T follicular helper cell (primary cell): ENCODE measurements around the gene SIDT1.
"Not testable (repeated sequence)": the region's sequence is repeated elsewhere in the genome, so short reads cannot be mapped to it uniquely, and the experiment has no call there.

Experiments used
- DNase-seq: peaks from one replicate; pipeline ENCODE4 v3.0.0-alpha.2; 2020; ENCODE audit warnings: low read depth

SIDT1 gene

DNA sequence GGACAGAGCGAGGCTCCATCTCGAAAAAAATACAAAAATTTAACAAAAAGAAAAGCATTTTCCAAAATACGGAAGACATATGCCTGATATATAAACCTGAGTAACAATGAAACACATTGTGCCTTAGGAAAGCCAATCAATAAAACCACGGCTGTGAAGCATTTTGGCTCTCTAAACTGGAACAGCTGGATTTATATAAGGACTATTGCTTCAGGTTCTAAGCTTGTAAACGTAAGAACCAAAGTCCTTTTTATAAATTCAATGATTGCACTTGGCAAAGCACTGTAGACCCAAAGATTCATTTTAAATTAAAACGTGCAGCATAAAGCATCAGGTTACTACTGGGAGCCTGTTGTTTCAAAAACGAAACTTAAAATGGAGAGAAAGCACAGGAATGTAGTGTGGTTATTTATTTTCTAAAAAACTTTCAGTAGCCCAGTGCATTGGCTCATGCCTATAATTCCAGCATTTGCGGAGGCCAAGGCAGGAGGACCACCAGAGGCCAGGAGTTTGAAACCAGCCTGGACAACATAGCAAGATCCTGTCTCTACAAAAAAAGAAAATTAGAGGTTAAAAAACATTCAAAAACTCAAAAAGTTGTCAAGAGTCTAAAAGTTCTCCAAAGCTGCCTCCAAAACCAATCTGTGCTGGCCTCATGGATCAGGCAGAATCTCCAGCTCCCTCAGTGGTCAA lies 102.6 kb downstream of the SIDT1 start:
- no peak for DNase-seq

DNA sequence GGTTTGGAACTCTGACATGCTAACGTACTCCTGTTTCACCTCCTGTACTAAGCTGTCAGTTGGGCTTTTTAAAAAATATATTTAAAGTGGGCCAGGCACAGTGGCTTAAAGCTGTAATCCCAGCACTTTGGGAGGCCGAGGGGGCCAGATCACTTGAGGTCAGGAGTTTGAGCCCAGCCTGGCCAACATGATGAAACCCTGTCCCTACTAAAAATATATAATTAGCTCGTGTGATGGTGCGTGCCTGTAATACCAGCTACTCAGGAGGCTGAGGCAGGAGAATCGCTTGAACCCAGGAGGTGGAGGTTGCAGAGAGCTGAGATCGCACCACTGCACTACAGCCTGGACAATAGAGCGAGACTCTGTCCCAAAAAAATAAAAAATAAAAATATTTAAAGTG lies 103.7 kb downstream of the SIDT1 start:
- not testable (repeated sequence) for DNase-seq

DNA sequence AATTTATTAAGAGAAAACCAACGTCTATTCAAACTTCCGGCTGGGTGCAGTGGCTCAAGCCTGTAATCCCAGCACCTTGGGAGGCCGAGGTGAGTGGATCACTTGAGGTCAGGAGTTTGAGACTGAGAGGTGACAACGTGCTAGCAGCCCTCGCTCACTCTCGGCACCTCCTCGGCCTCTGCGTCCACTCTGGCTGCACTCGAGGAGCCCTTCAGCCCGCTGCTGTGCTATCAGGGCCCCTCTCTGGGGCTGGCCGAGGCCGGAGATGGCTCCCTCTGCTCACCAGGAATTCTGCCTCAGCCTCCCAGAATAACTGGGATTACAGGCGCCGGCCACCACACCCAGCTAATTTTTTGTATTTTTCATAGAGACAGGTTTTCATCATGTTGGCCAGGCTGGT lies 105.4 kb downstream of the SIDT1 start:
- no peak for DNase-seq

DNA sequence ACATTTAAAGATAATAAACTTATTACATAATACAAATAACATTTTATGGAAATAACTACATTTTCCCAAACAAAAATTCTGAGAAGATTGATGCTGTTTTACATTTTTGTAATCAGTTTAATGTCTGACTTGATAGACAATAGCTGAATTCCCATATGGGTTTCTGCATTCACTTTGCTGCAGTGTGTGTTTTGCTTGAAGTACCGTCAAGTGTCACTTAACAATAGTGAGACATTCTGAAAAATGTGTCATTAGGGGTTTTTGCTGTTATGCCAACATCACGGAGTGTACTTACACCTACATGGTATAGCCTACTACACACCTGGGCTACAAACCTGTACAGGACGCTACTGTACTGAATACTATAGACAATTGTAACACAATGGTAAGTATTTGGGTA lies 106.6 kb downstream of the SIDT1 start:
- no peak for DNase-seq

DNA sequence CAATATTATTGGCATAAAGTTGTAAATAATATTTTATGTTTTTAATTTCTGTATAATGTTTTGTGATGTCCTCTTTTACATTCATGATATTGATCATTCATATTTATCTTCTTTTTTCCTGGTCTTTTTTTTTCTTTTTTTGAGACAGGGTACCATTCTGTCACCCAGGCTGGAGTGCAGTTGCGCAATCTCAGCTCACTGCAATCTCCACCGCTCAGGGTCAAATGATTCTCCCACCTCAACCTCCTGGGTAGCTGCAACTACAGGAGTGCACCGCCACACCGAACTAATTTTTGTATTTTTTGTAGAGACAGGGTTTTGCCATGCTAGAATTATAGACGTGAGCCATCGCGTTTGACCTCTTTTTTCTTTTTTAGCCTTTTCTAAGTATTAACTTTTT lies 111.2 kb downstream of the SIDT1 start:
- DNase-seq, result no peak

DNA sequence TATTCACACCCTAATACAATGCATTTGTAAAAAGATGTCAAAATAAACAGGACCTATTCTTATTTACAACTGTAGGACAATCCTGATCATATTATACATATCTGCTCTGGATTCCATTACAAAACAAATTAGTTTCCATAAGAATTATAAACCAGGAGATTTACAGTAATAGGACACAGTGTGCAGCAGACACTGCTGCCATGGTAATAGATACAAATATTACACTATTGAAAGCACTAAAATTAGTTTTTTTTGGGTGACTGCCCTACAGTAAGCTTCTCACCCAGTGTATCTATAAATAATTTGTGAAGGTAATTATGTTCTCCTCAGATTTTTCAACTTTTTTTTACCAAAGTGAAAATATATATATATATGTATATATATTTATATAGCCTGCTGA lies 116.2 kb downstream of the SIDT1 start:
- no peak for DNase-seq

DNA sequence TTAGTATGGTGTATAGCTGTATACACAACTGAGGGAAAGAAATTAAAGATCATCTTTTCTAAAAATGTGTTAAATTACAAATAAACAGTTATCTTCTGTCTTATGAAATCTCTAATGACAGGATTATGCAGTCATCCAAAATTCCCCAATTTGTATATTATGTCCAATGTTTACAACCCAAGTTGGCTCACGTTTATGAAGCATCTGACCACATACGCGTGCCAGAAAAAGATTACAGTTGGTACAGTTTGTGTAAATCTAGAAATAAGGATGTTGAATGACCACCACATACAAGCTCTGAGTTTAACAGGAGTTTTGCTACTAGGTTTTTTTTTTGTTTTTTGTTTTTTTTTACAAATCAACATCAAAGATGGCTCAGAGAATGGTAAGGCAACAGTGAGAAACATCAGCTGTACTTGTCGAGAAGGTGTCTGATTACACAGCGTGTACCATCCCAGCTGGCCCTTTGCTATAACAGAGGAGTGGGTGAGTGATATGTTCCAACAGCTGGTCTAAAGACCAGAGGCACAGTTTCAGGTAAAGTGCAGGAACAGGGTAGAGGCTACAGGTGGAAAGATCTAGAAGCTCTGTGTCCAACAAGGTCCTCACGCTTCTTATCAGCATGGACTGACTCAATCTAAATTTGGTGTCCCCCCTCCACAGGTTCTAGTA lies 117.0 kb downstream of the SIDT1 start:
- no peak for DNase-seq

DNA sequence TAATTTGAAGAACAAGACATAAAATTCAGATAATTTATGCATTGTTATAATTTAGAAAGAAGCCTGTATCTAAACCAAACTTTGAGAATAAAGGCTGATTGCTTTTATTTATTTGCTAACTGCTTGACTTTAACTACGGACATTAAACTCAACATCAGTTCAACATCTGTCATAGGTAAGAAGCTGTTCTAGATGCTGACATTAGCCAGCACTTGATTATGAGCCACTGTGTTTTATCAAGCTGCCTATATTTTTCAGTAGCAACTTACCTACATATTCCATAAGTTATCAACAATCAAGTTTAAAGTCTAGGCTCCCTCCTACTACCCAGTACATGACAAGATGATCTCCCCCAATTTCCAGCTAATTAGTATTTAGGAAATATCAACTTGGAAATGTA lies 122.0 kb downstream of the SIDT1 start:
- DNase-seq, result no peak

DNA sequence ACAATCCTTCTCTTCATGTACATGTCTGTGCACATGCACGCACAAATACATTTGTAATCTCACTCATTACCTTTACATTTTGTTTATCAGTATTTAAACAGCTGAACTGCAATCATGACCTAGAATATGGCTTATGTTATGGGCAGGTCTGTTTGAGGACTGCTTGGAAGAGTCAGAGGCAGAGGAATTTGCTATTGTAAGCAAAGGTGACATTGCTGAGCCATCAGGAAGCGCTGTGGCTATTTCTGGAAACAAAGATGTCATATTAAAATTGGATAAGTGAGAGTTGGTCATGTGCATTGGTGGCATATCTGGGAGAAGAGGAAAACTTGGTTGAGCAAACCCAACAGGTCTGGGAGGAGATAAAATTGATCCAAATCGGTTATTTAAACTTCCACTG lies 122.5 kb downstream of the SIDT1 start:
- no peak for DNase-seq

DNA sequence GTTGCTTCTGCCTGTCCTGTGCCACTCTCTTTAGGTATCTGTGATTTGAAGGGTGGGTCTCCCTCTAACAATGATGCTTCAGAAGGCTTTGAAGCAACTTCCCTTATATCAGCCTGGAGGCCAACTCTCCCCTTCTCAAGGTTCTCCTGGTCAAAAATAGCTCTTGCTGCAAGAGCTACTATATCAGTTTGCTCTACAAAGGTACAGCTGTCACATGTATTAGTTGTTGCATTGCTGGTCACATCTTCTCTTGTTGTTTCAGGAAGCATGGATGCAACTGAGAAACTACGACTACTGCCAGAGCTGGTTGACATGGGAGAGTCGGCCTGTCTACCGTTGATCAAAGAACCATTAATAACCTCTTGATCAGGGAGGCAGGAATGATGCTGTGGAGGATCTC lies 125.8 kb downstream of the SIDT1 start:
- DNase-seq, result no peak

DNA sequence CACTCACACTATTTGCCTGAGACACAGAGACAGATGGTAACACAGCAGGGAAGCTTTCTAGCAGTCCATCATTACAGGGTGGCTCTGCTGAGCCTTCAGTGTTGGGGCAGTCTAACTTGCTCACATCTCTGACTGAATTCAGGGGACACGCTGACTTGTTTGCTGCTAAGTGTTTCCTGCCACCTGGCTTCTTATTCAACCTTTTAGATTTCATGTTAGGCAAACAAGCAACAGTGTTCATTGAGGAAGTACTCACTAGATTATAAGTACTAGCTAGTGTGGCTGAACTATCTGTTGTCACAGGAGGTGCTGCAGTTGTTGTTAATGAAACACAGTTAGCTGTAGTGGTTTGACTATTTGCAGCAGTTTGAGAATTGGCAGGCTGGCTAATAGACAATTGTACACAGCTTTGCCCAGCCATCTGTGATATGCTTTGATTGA lies 126.8 kb downstream of the SIDT1 start:
- no peak for DNase-seq

DNA sequence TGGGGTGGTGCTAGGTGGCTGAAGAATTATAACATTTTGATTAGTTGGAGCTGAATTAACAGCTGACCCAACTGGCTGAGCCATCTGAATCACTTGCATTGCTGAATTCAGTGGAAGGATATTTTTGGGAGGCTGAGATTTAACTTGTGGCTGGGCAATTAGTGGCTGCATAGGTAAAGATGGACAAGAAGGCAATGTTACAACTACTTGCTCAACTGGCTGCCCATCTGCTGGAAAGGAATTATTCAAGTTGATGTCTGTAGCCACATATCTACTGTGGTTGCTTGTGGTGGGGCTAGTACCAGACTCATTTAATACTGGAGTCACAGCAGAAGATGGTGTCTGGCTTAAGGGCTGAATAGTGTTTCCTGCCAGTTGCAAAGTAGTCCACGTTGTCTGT lies 127.6 kb downstream of the SIDT1 start:
- DNase-seq, result no peak

DNA sequence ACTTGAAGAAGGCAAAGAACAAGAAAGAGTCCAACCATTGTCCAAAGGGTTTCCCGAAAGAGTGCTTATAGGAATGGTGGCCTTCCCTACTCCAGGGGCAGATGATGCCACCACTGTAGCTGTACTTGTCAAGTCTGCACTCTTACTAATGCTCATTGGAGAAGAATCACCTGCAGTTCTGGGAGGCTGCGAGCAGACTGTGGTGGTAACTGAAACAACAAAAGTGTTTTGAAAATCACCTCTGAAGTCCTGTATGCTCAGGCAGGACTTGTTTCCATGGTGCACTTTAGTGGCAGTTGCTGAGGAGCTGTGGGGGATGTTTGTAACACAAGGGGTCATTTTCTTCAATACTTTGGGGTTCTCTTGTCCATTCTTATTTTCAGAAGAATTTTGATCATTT lies 128.1 kb downstream of the SIDT1 start:
- DNase-seq, result no peak

DNA sequence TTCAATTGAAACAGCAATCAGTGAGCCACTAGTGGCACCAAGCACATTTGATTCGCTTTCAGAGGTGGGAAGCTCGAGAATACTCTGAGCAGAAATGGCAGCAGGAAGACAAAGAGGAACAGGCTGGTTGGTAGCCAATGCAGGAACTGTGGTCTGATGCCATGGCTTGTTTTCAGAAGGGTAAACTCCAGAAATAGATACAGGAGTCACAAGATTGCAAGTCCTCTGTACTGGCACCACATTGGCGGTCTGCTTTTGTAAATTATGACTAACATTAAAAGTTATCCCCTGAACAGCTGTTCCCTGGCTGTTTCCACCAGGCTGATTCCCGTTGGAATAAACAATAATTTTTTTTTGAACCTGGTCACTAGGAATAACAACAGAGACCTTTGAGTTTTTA lies 128.5 kb downstream of the SIDT1 start:
- no peak for DNase-seq

DNA sequence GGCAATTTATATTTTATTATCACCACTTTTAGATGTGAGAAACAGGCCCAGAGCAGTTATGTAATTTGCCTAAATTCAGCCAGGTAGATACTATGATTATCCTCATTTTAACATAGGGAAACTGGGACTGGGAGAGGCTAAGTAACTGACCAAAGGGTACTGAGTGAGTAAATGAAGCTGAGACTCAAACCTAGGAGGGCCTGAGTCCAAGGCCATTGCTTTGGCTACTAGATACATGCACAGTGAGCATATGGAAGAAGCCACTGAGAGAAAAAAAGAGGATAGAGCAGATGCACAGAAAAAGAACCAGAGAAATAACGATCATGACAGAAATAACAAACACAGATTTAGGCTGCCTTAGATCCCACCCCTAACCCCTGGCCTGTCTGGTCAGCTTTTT lies 130.5 kb downstream of the SIDT1 start:
- DNase-seq, result no peak

DNA sequence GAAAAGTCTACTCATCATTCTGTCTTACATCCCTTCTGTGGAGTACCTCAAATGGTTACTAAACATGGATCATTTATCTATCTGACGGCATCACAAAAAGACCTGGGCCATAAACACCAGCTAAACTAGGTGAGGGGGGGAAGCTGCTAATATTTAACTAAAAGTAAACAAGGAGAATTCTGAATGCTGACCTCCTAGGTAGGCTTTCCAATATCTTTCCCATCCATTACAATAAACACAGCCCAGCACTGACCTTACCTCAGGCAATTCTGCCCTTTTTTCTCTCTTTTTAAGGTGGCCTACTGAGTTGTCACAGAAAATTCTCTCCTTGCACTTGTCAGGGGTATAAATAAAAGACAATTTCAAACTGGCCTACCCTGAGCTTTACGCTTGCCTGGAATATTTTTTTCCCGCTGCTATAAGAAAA lies 131.0 kb downstream of the SIDT1 start:
- DNase-seq, result no peak

DNA sequence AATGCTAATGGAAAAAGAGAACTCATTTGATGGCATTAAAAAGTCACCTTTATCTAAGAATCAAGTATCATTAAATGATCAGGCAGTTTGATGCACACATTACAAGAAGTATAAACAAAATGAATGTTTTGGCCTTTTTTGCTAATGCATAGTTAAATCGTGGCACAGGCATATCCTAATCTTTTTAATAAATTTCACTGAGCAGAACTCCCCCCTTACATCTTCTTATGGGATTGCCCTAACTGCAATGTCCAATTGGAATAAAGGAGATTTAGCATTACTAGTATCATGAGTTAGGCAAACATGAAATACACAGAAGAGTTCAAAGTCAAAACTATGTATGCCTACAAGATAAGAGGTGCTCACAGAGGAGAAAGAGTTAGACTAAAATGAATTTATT lies 131.4 kb downstream of the SIDT1 start:
- DNase-seq, result no peak

DNA sequence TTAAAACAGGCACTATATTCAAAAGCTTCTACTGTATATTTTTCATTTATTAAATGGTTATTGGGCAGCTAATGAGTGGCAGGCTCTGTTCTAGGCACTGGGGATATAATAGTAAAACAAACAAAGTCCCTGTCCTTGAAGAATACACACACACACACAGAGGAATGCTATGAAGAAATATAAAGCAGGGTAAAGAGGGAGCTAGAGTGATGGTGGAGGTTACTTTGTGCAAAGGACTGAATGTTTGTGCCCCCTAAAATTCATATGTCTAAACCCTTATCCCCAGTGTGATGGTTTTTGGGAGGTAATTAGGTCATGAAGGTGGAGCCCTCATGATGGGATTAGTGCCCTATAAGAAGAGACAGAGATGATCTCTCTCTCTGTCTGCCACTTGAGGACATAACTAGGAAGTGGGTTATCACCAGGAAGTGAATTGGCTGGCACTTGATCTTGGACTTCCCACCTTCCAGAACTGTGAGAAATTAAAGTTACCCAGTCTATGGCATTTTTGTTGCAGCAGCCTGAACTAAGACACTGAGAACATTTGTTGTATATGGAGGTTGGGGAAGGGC lies 132.3 kb downstream of the SIDT1 start:
- DNase-seq, result no peak

DNA sequence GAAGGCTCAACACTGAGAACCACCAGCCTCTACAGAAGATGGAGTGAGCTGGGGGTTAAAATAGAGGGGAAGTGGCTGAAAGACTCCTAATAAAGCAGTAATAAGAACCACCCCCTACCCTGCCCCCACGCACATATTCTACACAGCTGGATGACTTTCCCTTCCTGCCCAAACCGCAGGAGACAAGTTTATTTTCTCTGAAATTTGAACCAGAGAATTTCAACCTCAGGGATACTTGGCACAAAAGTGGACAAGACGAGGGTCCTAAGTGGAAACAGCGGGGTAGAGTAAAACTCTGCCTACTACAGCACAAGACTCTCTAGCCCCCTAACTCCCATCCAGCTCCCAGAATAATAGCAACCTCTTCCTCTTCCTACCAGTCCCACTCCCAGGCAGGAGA lies 135.7 kb downstream of the SIDT1 start:
- DNase-seq, result no peak

DNA sequence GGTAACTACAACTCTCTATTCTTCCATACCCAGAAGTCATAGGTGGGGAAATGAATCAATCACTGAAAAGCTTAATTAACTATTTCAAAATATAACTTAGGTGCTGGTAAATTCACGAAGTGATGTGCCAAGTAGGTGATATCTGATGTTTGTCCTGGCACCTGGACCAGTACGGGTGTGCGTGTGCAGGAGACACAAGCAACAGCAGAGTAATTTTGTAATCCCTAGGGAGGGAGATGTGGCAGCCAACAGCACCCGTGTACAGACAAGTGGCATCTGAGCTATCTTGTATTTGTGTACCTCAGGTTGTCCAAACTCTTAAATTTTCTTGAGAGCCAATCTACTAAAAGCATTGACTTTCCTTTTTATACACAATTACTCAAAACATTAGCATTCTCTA lies 141.2 kb downstream of the SIDT1 start:
- no peak for DNase-seq

DNA sequence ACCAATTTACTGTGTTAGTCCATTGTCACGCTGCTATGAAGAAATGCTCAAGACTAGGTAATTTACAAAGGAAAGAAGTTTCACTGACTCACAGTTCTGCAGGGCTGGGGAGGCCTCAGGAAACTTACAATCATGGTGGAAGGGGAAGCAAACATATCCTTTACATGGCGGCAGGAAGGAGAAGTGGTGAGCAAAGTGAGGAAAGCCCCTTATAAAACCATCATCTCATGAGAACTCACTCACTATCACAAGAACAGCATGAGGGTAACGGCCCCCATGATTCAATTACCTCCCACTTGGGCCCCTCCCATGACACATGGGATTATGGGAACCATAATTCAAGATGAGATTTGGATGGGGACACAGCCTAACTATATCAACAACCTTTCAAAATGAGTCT lies 143.9 kb downstream of the SIDT1 start:
- DNase-seq, result no peak

DNA sequence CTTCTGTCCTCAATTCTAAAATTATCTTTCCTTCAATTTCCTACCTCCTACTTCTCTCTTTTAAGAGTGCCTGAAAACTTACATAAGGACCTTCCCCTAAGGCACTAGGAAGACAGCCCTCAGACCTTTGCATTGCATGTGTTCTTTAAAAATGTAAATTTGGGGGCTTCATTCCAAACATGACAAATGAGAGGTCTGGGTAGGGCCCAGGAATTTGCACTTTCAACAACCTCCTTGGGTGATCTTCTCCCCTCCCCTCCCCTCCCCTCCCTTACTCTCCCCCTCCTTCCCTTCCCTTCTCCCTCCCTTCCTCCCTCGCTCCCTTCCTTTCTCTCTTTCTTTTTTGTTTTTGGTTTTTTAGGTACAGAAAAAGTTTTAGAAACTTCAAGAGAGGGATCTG lies 145.4 kb downstream of the SIDT1 start:
- DNase-seq, result no peak

DNA sequence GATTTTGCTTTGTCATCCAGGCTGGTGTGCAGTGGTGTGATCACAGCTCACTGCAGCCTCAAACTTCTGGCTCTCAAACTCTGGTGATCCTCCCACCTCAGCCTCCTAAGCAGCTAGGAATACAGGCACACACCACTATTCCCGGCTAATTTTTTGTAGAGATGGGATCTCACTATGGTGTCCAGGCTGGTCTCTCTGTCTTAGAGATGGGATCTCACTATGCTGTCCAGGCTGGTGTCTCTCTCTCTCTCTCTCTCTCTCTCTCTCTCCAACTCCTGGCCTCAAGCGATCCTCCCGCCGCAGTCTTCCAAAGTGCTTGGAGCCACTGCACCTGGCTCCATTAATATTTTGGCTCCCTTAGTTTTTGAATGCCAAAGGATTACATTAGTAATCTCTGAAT lies 146.4 kb downstream of the SIDT1 start:
- DNase-seq, result no peak
